Activated naive CD4-positive, alpha-beta T cell treated with Interleukin-2 at 50 U/mL for 16 hours (primary cell): Measurements from ENCODE around the gene UEVLD.

ENCODE experiments used
- DNase-seq: peaks from one replicate; pipeline ENCODE4 v3.0.0-alpha.2; 2020

The UEVLD gene

DNA sequence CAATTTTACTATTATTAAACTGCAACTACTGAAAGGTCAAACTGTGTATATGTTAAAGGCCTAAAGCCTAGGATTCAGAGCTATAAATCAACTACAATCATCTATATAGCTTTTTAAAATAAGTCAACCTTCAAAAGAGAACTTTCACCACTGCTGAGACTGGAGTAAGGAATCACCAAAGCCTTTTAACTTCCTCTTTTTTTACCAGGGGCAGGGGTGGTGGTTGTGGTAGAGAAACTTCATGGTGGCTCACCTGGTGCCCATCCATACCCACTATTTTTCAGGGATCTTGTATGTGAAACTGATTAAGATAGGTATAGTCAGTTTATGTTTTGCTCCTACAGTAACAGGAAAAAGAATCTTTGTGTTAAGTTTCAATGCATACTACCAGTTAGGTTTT, 93.3 kb downstream of the UEVLD start:
- no peak for DNase-seq

DNA sequence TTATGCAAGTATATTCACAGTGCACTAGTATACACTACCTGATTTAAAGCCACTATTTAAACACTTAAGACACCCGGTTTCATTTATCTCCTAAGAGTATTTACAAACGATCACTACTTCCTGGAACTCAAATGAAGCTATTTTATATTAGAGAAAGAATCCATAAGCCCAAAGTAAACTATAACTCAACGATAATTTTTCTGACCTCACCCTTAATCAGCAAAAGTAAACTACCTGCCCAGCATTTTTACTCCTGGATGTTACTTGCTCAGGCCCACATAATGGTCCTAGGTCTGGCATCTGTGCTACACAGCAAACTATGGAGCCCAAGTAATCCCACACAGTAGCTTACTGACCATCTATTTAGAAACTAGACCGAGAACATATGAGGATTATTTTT, 95.2 kb downstream of the UEVLD start:
- no peak for DNase-seq

DNA sequence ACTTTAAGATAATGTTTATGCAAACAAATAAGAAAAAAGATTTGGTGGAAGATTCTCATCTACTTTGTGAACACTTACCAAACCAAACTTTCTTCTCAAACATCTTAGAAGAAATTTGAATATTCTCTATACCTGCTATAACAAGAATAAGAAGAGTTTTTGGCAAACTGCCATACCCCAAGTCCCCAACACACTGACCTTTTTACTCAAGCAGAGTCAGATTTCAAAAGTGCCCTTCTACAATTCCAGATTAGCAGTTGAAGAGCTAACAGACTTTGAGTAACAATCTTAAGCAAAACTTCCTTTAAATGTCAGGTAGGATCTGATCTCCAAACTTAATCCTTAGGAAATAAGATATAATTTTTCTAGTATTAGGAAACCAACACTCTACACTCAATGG, 95.6 kb downstream of the UEVLD start:
- DNase-seq: no peak

DNA sequence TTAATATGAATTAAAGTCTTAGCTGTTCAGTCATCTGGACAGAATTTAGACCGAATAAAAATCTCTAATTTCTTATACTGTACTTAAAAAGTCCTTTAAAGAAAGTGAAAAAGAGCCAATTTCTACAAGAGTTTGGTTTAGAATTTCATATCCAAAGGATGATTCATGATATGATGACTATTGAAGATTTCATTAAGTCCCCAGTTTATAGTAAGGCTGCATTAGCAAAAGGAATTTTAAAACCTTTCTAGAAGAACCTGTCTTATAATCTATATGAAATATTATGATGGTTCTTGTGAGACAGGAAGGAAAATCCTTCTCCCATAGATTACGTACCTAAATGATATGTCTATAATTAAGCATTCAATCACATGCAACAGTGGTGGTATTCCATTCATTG, 96.6 kb downstream of the UEVLD start:
- DNase-seq: no peak

DNA sequence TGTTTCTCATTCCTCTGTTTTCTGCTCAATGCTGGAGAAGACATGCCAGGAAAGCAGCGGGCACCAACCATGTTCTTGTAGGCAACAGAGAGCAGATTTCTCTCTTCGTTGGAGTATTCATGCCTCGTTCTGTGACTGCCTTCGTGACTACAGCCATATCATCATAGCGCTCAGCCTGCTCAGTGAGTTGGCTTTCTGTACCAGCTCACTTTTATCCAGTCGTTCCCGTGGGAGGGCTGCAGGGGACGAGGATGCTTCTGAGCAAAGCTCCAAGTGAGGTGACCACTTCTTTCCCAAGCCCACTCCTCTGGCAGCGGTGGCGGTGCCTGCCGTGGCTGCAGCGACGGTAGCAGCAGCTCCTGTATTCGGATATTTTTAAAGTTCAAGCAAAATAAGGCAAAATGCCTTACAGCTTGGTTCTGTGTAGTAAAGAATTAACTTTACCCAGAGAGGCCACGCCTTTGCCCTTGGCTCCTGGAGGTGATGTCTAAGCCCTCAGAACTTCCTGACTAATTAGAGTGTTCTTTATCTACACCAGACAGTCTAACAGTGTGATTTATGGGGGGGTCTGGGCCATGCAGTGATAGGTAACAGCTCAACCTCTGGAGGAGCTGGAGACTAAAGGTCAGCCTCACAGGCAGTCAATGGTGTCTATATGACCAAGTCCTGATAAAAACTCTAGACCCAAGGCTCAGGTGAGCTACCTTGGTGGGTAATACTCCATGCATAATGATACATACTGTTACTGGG, 97.6 kb downstream of the UEVLD start:
- no peak for DNase-seq

DNA sequence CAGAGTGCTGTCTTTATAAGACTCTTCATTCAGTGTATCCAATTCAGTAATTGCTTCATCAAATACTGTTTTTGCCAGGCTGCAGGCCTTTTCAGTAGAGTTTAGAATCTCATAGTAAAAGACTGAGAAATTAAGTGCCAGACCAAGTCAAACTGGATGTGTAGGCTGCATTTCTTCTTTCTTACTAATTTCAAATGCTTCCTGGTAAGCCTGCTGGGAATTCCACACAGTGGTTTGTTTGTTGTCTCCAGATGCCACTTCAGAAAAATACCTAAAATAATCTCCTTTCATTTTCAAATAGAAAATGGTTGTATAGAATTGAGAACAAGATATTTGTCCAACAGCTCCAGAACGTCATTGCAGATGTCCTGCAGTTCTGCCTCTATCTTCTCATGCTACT, 98.2 kb downstream of the UEVLD start:
- no peak for DNase-seq

DNA sequence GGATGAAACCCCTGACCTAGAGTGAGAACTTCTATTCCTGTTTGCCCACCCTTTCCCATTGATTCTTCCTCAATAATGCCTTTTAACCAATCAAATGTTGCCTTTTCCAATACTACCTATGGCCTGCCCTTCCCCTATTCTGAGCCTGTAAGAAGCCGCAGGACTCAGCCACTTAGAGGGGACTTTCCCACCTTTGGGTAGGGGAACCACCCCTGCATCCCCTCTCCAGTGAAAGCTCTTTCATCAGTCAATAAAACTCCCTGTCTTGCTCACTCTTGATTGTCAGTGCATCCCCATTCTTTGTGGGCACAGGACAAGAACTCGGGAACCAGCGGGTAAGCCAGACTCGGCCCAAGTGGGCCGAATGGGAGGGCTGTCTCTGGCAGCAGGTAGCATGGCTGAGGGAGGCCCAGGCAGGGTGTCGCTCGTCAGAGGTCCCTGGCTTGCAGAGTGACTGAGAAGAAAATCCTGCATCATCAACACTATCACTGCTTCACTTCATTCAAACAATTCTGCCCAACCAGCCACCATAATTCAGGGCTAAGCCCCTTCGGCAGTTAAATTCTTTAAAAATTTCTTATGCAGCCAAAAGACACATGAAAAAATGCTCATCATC, 102.5 kb downstream of the UEVLD start:
- no peak for DNase-seq
